Skeletal muscle cell (primary cell): ENCODE results near the gene ESPN.
A peak's percentile ranks its signal among the peaks of the same experiment; 100 is the strongest.
"Not testable (repeated sequence)": the region's sequence is repeated elsewhere in the genome, so short reads cannot be mapped to it uniquely, and the experiment has no call there.

Source experiments
- DNase-seq: peaks from one replicate; pipeline ENCODE4 v3.0.0-alpha.2; 2010; ENCODE audit warnings: low read depth
- H3K4me3 ChIP-seq: 2 replicates; pipeline ENCODE4 v1.5.1; 2011; ENCODE audit warnings: low read depth, mild to moderate bottlenecking, control low read depth, low read length, moderate library complexity

ESPN gene, protein sequence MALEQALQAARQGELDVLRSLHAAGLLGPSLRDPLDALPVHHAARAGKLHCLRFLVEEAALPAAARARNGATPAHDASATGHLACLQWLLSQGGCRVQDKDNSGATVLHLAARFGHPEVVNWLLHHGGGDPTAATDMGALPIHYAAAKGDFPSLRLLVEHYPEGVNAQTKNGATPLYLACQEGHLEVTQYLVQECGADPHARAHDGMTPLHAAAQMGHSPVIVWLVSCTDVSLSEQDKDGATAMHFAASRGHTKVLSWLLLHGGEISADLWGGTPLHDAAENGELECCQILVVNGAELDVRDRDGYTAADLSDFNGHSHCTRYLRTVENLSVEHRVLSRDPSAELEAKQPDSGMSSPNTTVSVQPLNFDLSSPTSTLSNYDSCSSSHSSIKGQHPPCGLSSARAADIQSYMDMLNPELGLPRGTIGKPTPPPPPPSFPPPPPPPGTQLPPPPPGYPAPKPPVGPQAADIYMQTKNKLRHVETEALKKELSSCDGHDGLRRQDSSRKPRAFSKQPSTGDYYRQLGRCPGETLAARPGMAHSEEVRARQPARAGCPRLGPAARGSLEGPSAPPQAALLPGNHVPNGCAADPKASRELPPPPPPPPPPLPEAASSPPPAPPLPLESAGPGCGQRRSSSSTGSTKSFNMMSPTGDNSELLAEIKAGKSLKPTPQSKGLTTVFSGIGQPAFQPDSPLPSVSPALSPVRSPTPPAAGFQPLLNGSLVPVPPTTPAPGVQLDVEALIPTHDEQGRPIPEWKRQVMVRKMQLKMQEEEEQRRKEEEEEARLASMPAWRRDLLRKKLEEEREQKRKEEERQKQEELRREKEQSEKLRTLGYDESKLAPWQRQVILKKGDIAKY

DNA sequence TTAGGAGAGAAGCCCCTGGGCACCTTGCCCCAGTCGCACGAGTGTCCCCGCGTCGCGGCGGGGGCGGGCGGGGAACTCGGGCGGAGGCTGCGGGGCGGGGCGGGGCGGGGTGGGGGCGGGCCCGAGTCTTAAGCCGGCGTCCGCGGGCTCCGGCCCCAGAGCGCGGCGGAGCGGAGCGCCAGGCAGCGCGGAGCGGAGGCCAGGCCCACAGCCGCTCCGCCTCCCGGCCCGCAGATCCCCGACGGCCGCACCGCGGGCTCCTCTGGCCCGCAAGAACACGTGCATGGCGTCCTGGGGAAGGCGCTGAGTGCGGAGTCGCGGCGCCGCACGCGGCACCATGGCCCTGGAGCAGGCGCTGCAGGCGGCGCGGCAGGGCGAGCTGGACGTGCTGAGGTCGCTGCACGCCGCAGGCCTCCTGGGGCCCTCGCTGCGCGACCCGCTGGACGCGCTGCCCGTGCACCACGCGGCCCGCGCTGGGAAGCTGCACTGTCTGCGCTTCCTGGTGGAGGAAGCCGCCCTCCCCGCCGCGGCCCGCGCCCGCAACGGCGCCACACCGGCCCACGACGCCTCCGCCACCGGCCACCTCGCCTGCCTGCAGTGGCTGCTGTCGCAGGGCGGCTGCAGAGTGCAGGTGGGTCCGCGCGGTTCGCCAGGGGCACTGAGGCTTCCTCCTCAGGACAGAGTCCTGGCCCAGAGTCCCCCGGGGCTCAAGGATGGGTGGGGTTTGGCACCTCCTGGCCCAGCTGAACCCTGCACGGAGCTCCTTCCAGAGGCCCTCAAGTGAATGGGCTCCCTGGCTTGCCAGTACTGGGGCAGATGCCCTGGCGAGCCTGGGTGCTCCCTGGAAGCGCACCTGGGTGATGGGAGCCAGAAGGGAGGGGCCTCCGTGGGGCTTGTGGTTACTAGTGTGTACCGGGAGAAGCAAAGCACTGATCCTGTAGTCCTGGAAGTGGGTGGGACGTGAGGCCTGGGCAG lies at the start of gene ESPN:
TSS of gene ESPN (plus strand) at position 158 of the 975 bp plus-strand sequence. CDS start at position 338, 180 bp downstream.
- DNase-seq, result no peak
- no peak within 1 kb of the TSS for H3K4me3 ChIP-seq

DNA sequence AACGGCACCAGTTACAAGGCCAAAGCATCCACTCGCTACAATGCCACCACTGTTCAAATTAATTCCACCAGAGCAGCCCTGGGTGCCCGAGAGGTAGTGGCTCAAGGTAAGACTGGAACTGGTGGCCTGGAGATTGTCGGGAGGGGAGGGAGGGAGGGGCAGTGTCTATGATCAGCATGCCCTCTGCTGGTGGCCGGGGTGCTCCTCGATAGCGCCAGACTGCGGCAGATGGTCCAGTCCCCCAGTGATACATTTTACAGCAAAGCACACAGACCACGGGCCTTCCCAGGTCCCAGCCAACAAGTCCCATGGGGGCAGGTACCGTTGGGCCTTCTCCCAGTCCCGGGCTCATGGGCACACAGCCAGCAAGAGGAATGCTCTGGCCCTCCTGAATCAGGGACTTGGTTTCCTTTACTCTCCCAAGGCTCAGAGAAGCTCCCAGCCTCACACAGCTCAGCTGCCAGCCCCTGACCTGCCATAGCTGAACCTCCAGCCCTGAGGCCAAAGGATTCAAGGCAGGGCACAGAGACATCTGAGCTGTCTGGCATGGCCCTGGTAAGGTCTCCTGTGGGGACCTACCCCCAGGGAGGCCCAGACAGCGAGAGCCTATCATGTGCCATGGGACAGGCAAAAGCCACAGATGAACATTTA lies 46.4 kb upstream of the ESPN start:
- no peak overlapping the region for H3K4me3 ChIP-seq
- DNase-seq, result no peak

DNA sequence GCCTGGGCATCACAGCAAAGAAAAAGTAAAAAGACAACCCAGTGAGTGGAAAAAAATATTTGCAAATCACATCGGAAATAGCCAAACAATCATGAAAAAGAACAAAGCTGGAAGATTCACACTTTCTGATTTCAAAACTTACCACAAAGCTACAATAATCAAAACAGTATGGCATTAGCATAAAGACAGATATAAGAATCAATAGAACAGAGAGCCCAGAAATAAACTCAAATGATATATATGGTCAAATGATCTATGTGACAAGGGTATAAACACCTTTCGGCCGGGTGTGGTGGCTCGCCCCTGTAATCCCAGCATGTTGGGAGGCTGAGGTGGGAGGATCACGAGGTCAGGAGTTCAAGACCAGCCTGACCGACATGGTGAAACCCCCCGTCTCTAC lies 44.5 kb upstream of the ESPN start:
- DNase-seq, result no peak

DNA sequence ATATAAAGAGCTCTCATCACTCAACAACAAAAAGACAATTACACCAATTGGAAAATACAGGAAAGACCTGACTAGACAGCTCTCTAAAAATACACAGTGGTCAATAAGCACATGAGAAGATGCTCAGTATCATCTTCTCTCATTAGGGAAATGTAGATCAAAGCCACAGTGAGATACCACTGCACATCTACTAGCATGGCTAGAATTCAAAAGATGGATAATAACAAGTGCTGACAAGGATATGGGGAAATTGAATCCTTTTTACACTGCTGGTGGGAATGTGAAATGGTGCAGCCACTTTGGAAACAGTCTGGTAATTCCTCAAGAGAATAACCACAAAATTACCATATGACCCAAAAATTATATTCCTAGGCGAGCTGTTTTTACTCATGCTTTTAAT lies 40.4 kb upstream of the ESPN start:
- no peak overlapping the region for H3K4me3 ChIP-seq
- DNase-seq, result no peak

More for the DNA sequence above, 44.5 kb upstream of the ESPN start:
- no peak overlapping the region for H3K4me3 ChIP-seq

DNA sequence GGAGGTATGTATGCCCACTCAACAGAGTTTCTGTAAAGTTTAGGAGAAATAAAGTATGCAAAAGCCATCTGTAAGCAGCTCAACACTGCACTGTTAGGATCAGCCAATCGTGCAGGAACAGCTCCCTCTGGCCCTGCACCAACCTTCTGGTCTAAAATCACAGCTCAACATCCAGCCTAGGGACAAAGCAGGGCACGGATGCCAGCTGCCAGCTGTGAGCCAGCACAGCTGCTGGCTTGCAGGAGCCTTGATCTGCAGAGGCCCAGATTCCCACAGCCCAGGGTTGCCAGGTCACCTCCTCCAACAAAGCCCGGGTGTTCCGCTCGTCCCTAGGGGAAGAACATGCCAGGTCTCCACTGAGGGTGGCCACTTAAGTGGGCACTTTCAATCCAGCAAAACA lies 39.6 kb upstream of the ESPN start:
- peak overlapping the region; percentile 32 for H3K4me3 ChIP-seq
- DNase-seq, result no peak

DNA sequence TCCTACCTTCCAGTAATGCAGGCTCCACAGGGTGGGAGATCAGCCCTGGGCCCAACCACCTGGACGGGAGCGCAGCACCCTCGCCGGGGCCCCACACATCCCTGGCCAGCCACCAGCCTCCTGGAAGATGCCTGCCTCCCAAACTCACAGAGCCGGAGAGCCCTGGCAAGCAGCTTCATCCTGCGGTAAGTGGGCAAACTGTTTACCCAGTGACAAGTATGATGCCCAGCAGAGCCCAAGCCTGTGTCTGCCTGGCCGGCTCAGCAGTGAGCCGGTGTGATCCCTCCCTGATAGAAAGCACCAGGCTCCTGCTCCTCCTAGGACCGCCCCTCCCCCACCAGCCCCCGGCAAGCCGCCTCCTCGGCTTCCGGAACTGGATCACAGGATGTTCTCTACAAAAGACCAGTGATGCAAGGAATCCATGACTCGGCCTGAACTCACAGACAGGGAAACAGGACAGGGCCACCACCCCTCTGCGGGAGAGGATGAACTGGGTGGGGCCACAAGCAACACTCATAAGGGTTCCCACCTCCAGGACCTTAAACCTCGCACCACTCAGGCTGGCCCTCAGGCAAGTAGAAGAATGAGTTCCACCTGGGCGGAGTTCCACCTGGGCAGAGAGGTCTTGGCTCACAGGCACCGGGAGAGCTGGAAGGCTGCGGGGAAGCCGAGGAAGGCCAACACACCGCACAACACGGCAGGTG lies 38.9 kb upstream of the ESPN start:
- peak; percentile 33 for DNase-seq
- peak overlapping the region; percentile 32 for H3K4me3 ChIP-seq

DNA sequence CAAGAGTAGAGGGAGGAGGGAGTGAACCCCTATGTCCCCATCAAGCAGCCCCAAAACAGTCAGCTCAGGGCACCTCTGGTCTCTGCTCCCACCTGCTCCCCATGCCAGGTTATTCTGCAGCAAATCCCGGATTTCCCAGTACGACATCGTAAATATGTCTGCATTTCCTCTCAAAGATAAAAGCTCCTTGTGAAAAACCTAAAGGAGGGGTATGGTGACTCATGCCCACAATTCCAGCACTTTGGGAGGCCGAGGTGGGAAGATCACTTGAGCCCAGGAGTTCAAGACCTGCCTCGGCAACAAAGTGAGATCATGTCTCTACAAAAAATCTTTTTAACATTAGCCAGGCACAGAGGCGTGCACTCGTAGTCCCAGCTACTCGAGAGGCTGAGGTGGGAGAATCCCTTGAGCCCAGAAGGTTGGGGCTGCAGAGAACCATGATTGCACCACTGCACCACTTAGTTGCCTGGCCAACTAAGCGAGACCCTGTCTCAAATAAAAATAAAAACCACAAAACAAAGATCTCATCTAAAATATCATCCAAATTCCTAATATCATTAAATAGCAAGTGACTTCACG lies 38.1 kb upstream of the ESPN start:
- no peak for DNase-seq
- no peak overlapping the region for H3K4me3 ChIP-seq

DNA sequence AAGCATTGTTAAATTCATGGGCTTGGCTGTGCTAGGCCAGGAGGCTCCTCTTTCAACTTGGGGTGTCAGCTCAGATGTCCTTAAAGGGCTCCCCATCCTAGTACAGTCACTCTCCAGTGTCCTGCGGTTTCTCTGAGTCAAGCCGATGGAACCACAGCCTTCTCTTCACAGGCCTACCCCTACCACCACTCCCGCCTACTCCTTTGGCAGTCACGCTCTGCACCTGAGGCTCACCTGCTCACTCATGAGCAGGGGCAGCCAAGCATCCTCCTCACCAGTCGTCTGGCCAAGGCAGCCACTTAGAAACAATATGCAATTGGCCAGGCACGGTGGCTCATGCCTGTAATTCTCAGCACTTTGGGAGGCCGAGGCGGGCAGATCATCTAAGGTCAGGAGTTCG lies 34.6 kb upstream of the ESPN start:
- no peak overlapping the region for H3K4me3 ChIP-seq
- DNase-seq, result no peak

DNA sequence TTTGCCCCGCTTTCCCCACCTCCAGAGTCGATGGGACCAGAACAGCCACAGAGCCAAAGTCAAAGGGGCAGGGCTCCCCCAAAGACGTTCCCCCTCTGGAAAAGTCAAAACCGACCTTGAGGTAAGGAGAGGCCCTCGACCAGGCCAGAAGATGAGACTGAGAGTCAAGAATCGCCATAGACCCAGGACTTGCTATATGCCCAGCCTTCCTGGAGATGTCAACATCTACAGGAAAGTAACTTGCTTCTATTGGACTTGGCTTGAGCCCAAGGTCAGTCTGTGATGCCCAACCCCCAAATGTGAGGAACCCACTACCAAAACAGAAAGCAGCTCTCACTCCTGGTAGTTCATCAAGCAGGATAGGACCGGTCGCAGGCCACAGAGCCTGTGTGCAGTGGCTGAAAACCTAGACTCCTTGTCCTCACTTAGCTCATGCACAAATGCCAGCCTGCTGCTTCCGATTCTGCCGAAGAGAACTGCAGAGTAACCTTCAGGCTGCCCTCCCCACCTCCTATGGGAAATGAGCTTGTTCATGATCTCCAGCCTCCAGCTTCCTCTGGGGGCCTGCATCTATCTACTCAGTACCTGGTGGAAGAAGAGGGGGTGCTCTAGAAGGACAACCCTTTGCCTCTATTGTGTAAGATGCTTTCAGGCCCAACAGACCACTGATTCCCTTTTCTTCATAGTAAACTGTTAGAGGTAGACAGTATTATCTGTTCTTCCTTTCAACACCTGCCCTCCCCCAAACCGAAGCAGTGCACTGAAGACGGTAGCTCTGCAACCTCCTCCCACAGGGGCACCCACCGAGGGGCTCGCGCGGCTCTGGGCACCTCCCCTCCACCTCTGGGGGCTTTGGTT lies 32.4 kb upstream of the ESPN start:
- peak overlapping the region; percentile 60 for H3K4me3 ChIP-seq
- no peak for DNase-seq

DNA sequence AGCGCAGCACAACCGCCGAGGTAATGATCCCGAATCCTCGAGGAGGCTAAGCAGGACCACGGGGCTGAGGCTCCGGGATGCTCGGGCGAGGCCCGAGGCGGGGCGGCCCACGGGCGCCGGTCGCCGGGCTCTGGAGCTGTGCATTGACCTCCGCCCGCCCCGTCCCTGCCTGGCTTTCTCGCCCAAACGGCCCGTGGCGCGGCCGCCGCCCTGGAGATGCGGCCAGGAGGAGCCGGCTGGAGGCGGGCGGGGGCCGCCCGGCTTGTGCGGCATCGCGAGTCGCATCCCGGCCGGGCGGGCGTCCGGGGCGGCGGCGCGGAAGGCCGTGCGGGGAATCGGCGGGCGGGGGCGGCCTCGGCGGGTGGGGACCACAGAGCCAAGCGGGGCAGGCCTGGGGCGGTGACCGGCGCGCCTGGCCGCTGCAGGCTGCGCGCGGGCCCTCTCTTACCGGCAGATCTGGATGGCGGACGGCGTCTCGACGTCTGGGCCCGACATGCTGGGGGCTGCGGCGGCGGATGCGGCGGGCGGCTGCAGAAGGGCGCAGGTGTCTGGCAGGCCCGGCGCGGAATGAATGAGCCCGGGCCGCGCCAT lies 31.7 kb upstream of the ESPN start:
- no peak for DNase-seq

DNA sequence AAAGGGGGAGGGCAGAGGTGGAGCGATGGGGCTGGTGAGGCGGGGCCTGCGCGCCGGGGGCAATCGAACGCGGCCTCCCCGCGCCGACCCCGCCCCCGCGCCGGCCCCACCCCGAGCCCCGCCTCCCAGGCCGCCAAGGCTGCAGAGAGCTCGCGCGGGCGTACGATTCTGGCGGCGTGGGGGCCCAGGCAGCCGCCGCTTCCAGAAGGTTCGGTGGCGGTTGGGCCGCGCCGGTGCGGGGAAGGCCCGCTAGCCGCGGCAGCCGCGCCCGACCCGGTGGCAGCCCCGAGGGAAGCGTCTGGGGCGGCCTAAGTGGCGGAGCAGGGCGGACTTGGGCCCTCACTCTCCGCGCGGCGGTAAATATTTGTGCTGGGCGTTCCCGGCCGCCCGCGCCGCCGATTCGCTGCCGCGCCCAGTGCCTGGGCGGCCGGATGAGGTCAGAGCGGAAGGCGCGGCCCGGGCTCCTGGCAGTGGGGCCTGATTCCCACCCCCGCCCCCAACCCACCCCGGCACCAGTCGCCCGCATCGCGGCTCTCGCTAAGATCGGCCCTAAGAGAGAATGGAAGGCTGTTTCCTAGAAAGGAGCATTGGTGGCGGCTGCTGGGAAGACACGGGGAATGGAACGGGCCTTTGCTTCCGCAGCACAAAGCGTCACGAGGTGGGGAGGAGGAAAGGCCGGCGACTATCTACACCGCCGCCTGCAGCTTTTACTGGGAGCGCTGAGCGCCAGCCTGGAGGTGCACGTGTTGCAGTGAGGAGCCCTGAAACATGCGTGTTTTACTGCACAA lies 31.0 kb upstream of the ESPN start, which contains the start of gene ACOT7:
TSS of gene ACOT7 (minus strand) at position 368 of the 788 bp plus-strand sequence. CDS start 368 bp downstream, outside the sequence.
- peak; percentile 46 for DNase-seq
- H3K4me3 ChIP-seq, result peak within 1 kb of the TSS; percentile 60

More for the DNA sequence above, 31.7 kb upstream of the ESPN start:
- H3K4me3 ChIP-seq, result peak overlapping the region; percentile 60

DNA sequence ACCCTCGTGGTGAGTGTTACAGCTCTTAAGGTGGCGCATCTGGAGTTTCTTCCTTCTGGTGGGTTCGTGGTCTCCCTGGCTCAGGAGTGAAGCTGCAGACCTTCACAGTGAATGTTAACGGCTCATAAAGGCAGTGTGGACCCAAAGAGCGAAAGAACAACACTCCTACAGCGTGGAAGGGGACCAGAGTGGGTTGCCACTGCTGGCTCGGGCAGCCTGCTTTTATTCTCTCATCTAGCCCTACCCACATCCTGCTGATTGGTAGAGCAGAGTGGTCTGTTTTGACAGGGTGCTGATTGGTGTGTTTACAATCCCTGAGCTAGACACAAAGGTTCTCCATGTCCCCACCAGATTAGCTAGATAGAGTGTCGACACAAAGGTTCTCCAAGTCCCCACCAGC lies 29.4 kb upstream of the ESPN start:
- DNase-seq, H3K4me3 ChIP-seq: not testable (repeated sequence)

DNA sequence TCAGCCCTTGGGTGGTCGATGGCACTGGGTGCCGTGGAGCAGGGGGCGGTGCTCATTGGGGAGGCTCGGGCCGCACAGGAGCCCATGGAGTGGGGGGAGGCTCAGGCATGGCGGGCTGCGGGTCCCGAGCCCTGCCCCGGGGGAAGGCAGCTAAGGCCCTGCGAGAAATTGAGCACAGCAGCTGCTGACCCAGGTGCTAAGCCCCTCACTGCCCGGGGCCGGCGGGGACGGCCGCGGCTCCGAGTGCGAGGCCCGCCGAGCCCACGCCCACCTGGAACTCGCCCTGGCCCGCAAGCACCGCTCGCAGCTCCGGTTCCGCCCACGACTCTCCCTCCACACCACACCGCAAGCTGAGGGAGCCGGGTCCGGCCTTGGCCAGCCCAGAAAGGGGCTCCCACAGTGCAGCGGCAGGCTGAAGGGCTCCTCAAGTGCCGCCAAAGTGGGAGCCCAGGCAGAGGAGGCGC lies 28.8 kb upstream of the ESPN start:
- DNase-seq, H3K4me3 ChIP-seq: not testable (repeated sequence)

DNA sequence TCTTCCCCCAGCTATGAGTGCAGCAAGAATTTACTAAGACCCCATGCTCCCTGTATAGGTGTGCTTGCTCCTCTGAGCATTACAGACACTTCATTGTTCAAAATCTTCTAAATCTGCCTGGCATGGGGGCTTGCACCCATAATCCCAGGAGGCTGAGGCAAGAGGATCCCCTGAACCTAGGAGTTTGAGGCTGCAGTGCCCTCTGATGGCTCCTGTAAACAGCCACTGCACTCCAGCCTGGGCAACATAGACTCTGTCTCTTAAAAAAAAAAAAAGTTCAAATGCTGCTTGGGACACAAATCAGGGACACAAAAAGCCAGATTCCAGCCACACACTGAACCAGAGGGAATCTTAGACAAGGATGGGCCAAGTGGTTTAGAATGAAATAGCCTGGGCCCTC lies 27.6 kb upstream of the ESPN start:
- H3K4me3 ChIP-seq, result no peak overlapping the region
- no peak for DNase-seq

DNA sequence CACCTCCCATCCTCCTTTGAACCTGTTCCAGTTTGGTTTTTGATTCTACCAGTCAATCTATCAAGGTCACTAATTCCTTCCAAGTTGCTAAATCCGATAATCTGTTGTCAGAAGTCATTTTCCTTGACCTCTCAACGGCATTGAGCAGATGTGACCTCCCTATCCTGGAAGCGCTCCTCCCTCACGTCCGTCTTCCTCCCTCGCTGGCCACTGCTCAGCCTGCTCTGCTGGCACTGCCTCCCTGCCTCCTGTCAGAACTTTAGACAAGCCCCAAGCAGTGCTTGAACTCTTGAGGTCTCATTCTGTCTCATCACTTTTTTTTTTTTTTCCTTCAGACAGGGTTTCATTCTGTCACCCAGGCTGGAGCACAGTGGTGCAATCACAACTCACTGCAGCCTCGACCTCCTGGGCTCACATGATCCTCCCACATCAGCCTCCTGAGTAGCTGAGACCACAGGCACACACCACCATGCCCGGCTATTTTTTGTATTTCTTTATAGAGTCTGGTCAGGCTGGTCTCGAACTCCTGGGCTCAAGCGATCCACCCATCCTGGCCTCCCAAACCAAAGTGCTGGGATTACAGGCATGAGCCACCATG lies 26.6 kb upstream of the ESPN start:
- DNase-seq, result no peak
- no peak overlapping the region for H3K4me3 ChIP-seq
